Activated CD8-positive, alpha-beta memory T cell treated with anti-CD3 and anti-CD28 coated beads, Interleukin-2, amount 50 U/mL, for 48 hours (primary cell): Measurements from ENCODE around the gene CHCHD6.

ENCODE experiments used
- DNase-seq: peaks from one replicate; pipeline ENCODE4 v3.0.0-alpha.2; 2020

The CHCHD6 gene

GRCh38 chr3:126835472-126836219 is 131.6 kb downstream of the CHCHD6 start:
- DNase-seq = no peak

- DNase-seq = no peak
Observed at GRCh38 chr3:126836220-126836860, 132.3 kb downstream of the CHCHD6 start.

GRCh38 chr3:126837773-126838172 is 133.7 kb downstream of the CHCHD6 start:
- DNase-seq = no peak

- peak; percentile 12 for DNase-seq
Observed at GRCh38 chr3:126845920-126846715, 142.1 kb downstream of the CHCHD6 start.

DNA sequence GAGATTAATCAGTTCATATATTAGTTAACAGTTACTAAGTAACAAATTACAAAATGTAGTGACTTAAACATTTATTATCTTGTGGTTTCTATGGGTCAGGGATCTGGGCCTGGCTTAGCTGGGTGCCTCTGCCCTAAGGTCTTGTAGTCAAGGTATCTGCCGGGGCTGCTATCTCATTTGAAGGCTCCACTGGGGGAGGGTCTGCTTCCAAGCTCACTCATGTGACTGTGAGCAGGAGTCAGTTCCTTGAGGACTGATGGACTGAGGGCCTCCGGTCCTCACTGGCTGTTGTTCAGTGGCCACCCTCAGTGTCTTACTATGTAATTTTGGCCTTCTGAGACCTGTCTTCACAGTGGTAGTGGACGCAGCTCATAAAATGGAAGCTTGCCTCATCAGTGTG is 143.0 kb downstream of the CHCHD6 start:
- DNase-seq = peak; percentile 23

DNA sequence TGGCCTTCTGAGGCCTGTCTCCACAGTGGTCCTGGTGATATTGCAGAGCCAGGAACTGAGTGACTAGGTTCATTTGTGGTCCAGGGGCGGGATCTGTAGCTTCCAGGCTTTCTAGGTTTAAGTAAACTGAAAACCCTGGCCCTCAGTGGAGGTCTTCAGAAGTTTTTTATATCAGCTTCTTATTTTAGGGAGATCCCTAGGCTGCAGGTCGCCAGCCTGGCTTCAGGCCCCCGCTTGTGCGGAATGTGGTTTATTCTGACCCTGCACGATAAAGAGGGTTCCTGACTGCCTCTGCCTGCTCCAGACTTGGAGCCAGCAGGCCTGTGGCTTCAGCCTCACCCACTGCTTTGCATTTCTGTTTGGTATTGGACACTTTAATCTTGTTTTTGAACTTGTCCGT is 145.0 kb downstream of the CHCHD6 start:
- DNase-seq = peak; percentile 25

- peak; percentile 17 for DNase-seq
Observed at GRCh38 chr3:126849768-126850167, 145.7 kb downstream of the CHCHD6 start.

DNA sequence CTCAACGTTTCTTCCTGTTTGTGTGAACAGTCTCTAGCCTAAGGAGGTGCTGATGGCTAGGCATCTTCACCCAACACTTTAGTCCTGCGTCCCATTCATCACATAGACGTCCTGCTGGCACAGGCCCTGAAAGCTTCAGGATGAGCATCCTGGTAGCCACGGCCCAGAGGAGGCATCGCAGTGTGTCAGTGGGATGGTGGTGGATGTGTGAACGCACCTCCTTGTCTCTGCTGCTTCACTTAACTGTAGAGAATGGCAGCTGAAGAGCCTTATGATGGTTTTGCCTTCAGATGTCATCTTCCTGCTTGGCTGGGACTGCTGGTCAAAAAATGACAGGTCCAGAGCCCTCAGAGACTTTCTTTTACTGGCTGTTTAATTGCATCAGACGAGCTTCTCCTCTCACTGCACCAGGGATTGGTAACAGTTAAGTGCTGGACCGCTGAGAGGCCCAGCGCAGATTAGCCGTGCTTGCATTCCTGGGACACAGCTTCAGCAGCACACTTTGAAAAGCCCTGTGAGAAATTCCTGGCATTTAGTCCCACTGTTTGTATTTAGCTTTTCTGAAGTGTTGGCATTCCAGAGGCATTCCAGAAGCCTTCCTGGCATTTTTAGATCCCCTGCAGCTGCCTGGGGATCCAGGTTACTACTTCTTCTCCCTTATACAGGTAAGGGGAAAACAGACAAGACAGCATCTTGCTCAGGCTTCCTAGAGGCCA is 146.5 kb downstream of the CHCHD6 start:
- peak; percentile 17 for DNase-seq

DNA sequence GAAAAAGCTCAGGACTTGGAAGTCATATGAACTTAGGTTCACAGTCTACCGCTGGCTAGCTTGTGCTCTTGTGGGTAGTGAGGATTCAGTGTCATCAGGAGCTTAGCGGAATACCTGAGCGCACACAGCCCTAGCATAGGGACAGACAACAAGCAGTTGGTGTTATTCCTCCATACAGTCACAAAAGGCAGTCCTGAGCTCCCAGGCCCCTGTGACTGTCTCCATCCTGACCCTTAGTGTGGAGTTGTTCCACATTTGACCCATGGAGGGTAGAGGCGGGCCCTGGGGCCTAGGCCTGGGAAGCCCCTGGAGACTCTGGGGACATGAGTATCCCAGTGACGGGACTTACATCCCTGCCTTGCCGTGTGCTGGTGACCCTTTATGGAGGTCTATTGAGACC is 147.3 kb downstream of the CHCHD6 start:
- DNase-seq = no peak

GRCh38 chr3:126851934-126852333 is 147.9 kb downstream of the CHCHD6 start:
- DNase-seq = no peak

- no peak for DNase-seq
Observed at GRCh38 chr3:126852511-126852910, 148.5 kb downstream of the CHCHD6 start.

DNA sequence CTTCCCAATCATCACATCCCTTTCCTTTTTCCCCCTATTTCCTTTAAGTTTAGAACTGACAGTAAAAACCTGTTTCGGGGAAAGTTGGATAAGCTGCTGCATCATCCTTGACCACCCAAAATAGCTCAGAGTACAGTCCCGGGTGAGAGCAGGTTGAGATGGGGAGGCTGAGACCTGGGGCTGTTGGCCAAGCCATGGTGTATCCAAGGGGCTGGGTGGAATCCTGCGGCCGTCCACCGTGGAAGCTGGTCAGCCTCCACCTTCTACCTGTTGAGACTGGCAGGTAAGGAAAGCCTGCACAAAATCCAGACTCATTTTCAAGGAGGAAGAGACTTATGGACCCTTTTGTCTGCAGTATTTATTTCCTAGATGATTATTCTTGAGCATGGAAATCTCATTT is 150.6 kb downstream of the CHCHD6 start:
- DNase-seq = peak; percentile 20

GRCh38 chr3:126855374-126855773 is 151.3 kb downstream of the CHCHD6 start:
- DNase-seq = no peak

- no peak for DNase-seq
Observed at GRCh38 chr3:126857928-126858327, 153.9 kb downstream of the CHCHD6 start.

DNA sequence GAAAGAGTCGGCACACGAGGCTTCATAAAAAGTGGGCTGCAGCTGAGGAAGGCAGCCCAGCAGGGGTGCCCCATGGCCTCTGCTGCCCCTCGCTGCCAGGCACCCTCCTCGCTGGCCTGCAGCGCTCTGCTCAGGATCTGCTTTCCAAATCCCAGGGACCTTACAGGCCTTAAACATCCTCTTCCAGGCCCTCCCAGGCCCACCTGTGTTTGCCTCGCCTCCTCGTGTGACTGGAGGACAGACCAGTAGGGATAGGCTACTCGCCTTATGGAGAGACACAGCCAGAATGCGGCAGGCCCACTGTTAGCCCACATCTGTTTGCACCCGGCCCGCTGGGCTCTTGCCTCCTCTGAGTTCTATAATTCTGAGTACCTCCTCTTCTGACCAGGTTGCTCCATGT is 154.4 kb downstream of the CHCHD6 start:
- no peak for DNase-seq

DNA sequence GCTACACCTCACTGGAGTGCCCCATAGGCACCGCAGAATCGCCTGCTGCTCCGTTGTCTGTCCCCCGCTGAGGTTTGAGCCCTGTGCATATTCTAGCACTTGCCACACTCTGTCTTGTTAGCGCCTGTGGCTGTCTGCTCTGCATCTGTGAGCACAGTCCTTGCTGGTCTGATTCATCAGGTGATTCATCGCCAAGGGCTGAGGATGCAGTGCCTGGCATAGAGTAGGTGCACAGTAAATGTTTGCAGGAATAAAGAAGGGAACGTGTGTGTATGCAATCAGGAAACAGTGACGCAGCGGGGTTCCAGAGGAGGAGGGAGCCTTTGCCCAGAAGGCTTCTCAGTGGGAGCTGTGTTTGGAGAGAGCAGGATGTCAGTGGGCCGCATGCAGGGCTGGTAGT is 154.8 kb downstream of the CHCHD6 start:
- DNase-seq = no peak

- DNase-seq = no peak
Observed at GRCh38 chr3:126859415-126860246, 155.6 kb downstream of the CHCHD6 start.

- no peak for DNase-seq
Observed at GRCh38 chr3:126865736-126866135, 161.7 kb downstream of the CHCHD6 start.

DNA sequence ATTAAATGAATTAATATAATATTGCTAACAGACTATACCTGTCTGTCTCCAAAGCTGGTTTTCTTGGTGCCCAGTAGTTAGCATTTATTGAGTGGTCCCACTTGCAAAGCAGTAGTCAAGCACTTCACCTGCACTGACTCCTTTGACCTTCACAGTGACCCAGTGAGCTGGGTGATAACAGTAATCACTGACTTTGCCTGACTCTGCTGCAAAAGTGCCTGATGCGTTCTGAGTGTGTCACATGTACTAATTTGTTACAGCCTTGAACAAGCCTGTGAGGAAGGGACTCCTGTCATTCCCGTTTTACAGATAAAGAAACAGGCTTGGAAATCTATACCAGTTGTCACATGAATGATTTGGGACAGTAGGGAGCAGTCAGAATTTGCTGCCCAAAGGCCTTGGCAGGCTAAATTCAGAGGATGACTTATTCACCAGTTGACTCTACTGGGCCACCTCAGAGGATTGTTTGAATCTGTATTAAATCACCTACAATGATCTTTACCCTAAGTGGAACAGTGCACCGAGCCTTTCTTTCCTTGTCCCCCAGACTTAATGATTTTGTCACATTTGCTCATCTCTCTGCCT is 162.2 kb downstream of the CHCHD6 start:
- DNase-seq = no peak

DNA sequence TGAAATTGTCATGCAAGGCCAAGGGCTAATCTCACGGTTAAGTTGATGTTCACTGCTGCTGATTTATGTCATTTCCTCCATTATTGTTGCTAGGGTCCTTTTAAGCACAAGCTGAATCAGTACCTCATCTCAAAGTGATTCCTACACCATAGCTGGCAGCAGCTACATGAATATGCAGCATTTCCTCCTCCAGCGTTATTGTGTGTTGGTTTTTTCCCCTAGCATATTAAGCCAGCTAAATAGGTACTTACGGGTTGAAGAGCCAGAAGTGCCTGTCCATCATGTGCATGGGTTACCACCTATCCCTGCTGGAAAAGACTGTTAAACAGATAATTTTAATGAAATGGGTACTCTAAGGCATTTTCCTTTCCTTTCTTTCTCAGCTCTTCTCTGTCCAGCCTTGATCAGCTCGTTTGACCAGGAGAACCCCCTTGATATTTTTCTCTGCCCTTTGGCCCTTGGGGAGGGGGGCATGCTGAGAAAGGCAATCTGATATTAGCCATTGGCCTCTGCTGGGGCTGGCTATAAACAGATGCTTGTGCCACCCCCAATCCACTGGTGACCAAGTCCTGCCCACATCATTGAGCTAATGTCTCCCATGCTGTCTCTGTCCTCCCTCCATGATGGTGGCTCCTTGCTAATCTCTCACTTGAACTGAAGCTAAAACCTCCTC is 163.3 kb downstream of the CHCHD6 start:
- DNase-seq = no peak

DNA sequence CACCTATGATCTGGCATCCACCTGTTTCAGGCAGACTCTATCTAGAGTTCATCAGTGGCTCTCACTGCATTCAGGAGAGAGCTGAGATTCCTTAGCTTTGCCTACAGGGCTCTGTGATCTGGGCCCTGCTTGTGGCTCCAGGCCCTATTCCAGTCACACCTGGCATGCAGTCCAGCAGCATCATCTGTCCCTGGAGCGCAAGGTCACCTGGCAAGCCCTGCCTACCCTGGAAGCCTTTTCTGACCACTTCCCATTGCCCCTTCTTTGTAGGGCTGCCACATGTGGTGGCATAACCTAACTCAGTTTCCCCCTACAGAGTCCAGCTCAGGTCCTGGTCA is 163.8 kb downstream of the CHCHD6 start:
- DNase-seq = no peak
